Bronchial epithelial cell (primary cell): ENCODE data around the gene PPP3R2. TPM values are rescaled to one million over a fixed set of nuclear protein-coding genes. Genes with fewer than 3 reads are reported as not detected.

Experiments
- DNase-seq: peaks from one replicate; pipeline ENCODE4 v3.0.0-alpha.2; 2010; ENCODE audit warnings: low read depth
- FAIRE-seq: peaks from 2 replicates; lab custom pipeline; 2011; peaks lifted over from hg19 to GRCh38; lab: Jason Lieb, UNC
- H3K27me3 ChIP-seq: 2 replicates; pipeline ENCODE4 v1.5.1; 2011; ENCODE audit warnings: low read length; ENCODE audit not compliant: control insufficient read depth, insufficient read depth
- H3K36me3 ChIP-seq: 2 replicates; pipeline ENCODE4 v1.5.1; 2011; ENCODE audit warnings: low read length; ENCODE audit not compliant: control insufficient read depth, insufficient read depth
- H3K4me3 ChIP-seq: 2 replicates; pipeline ENCODE4 v1.5.1; 2011; ENCODE audit warnings: mild to moderate bottlenecking, low read depth, low read length, control low read depth
- total RNA-seq: library from RNA; depleted of rRNA; stranded (reverse); fragments of >200 nt; gene quantifications from 2 replicates; pipeline ENCODE4 v1.2.1, GENCODE V29; 2014
- TF ChIP-seq, protein P1 (sequence below): IDR thresholded peaks from 2 replicates; pipeline ENCODE4 v1.5.1; 2011; ENCODE audit warnings: mild to moderate bottlenecking, moderate library complexity, low read length, control low read depth, inconsistent platforms; ENCODE audit not compliant: insufficient read depth, severe bottlenecking

The PPP3R2 gene
- total RNA-seq, 1 donor from 2014 or later: not detected

- TF ChIP-seq, protein P1, sequence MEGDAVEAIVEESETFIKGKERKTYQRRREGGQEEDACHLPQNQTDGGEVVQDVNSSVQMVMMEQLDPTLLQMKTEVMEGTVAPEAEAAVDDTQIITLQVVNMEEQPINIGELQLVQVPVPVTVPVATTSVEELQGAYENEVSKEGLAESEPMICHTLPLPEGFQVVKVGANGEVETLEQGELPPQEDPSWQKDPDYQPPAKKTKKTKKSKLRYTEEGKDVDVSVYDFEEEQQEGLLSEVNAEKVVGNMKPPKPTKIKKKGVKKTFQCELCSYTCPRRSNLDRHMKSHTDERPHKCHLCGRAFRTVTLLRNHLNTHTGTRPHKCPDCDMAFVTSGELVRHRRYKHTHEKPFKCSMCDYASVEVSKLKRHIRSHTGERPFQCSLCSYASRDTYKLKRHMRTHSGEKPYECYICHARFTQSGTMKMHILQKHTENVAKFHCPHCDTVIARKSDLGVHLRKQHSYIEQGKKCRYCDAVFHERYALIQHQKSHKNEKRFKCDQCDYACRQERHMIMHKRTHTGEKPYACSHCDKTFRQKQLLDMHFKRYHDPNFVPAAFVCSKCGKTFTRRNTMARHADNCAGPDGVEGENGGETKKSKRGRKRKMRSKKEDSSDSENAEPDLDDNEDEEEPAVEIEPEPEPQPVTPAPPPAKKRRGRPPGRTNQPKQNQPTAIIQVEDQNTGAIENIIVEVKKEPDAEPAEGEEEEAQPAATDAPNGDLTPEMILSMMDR: no peak
- H3K4me3 ChIP-seq: no peak overlapping the region
- no peak for DNase-seq
- FAIRE-seq: no peak
- no peaks in the 10 kb centered on the region for H3K27me3 ChIP-seq
- no peaks in the 10 kb centered on the region for H3K36me3 ChIP-seq
Observed at GRCh38 chr9:101567725-101568350, 26.9 kb downstream of the PPP3R2 start.

- FAIRE-seq (no peak), DNase-seq (peak; percentile 55)
- Histone ChIP-seq H3K36me3 (peaks cover 4% of the 10 kb centered on the region), H3K27me3 (no peaks in the 10 kb centered on the region), H3K4me3 (no peak overlapping the region)
- TF ChIP-seq, protein P1: peak; percentile 64
Observed at GRCh38 chr9:101566904-101567724, 27.7 kb downstream of the PPP3R2 start.

- Histone ChIP-seq H3K27me3 (no peaks in the 10 kb centered on the region), H3K4me3 (no peak overlapping the region), H3K36me3 (peaks cover 6% of the 10 kb centered on the region)
- no peak for DNase-seq
- TF ChIP-seq, protein P1: no peak
- no peak for FAIRE-seq
Observed at GRCh38 chr9:101564252-101564651, 30.5 kb downstream of the PPP3R2 start.

DNA sequence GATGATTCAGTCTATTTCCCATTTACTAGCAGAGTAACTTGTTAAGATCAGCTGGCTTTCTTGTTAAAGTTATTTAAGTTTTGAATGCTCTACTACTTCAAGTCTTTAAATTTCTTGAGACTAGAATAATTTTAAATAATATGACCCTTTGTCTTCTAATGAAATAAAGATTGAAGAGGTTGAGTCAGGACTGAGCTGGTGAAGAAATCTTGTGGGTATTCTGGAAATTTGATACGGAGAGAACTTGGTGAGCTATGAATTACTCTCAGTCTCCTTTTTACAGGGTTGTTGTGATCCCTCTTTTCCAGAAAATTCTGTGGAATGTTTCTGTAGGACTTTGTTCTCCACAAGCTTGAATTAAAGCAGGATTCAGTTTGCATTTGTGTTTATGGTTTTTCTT, 31.8 kb downstream of the PPP3R2 start:
- peaks cover 6% of the 10 kb centered on the region for H3K36me3 ChIP-seq
- TF ChIP-seq, protein P1: no peak
- FAIRE-seq: no peak

DNA sequence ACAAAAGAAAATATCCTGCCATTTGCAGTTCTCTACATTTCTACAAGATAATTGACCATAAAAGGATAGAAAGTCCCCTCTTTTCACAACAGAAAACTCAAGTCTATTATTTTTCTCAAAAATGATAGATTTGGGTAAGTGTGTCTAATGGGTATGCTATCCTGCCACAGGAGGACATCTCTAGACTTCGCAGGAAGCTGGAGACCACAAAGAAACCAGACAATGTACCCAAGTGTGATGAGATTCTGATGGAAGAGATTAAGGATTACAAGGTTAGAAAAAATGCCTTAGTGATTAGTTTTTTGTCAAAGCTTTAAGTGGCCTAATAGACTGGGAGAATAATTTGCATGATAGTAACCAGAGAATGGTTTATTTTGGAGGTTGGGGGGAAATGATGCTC, 33.0 kb downstream of the PPP3R2 start:
- FAIRE-seq (no peak), DNase-seq (no peak)
- TF ChIP-seq, protein P1: no peak
- peaks cover 7% of the 10 kb centered on the region for H3K36me3 ChIP-seq
- H3K4me3 ChIP-seq: no peak overlapping the region
- no peaks in the 10 kb centered on the region for H3K27me3 ChIP-seq

More for the DNA sequence above, 31.8 kb downstream of the PPP3R2 start:
- no peak for DNase-seq
- no peak overlapping the region for H3K4me3 ChIP-seq
- H3K27me3 ChIP-seq: no peaks in the 10 kb centered on the region
